Ovary (tissue), 3 donors: ENCODE results near the gene NR2F6.

Experiments
- CTCF ChIP-seq, 3 donors: fragments of 450-650 bp in 2 of 3; fragments of 200-600 bp in 1 of 3; IDR thresholded peaks; one replicate each; pipeline versions ENCODE4 v1.5.1 to v1.8.0; 2016 to 2022; ENCODE audit warnings: antibody characterized with exemption in 3 of 3, mild to moderate bottlenecking in 1 of 3
- EP300 ChIP-seq: sonication (generic); formaldehyde crosslinking; IDR thresholded peaks from one replicate; pipeline ENCODE4 v1.6.1; 2017; ENCODE audit warnings: antibody characterized with exemption
- POLR2A ChIP-seq: fragments of 450-650 bp; IDR thresholded peaks from one replicate; pipeline ENCODE4 v1.6.1; 2017; ENCODE audit warnings: antibody characterized with exemption, mild to moderate bottlenecking, moderate library complexity
- donor health status: DM: no; HTN: no; CAD: no.

GRCh38 chr19:17205237-17206140, 40.2 kb downstream of the NR2F6 start:
- peak; percentile 18 to 60 (median 52) for TF ChIP-seq CTCF (IDR thresholded peaks at IDR 0.05)
- TF ChIP-seq POLR2A = no peak
- no peak for TF ChIP-seq EP300
